ENCODE data around the gene LIPG. TPM values are rescaled to one million over a fixed set of nuclear protein-coding genes. Genes with fewer than 3 reads are reported as not detected.

The LIPG gene
- total RNA-seq, 1 donor from 2014 or later, result 1.5 TPM

DNA sequence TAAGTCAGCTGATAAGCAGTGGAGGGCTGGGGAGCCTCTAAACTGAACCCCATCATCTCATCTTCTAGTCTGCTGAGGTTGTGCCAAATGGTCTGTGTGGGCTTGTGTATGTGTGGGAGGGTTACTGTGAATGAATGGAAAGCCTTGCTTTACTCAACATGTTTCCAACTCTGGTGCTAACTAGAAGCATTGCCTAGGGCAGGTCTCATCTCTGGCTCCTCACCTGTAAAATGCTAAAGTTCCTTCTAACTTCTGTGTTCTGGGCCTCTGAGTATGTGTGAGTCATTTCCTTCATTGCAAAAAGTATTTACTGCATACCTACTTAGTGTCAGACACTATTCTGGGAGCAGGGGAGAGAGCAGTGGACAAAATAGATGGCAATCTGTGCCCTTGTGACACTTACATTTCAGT is 1.3 kb downstream of the LIPG start:
- Mint-ChIP-seq H3K27me3 (ENCODE audit: low read depth) (peaks cover 46% of the 10 kb centered on the region), H3K36me3 (ENCODE audit: low read depth) (no peaks in the 10 kb centered on the region), H3K4me3 (ENCODE audit: unreplicated experiment) (peak overlapping the region; percentile 2), H3K4me1 (ENCODE audit: low read depth) (peaks cover 31% of the 10 kb centered on the region), H3K27ac (ENCODE audit: unreplicated experiment) (peak overlapping the region; percentile 46), H3K9me3 (ENCODE audit: low read depth) (no peaks in the 10 kb centered on the region)
- TF ChIP-seq, protein P1, sequence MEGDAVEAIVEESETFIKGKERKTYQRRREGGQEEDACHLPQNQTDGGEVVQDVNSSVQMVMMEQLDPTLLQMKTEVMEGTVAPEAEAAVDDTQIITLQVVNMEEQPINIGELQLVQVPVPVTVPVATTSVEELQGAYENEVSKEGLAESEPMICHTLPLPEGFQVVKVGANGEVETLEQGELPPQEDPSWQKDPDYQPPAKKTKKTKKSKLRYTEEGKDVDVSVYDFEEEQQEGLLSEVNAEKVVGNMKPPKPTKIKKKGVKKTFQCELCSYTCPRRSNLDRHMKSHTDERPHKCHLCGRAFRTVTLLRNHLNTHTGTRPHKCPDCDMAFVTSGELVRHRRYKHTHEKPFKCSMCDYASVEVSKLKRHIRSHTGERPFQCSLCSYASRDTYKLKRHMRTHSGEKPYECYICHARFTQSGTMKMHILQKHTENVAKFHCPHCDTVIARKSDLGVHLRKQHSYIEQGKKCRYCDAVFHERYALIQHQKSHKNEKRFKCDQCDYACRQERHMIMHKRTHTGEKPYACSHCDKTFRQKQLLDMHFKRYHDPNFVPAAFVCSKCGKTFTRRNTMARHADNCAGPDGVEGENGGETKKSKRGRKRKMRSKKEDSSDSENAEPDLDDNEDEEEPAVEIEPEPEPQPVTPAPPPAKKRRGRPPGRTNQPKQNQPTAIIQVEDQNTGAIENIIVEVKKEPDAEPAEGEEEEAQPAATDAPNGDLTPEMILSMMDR (IDR thresholded peaks at IDR 0.05), result no peak
- no peak for DNase-seq (ENCODE audit: low spot score)

DNA sequence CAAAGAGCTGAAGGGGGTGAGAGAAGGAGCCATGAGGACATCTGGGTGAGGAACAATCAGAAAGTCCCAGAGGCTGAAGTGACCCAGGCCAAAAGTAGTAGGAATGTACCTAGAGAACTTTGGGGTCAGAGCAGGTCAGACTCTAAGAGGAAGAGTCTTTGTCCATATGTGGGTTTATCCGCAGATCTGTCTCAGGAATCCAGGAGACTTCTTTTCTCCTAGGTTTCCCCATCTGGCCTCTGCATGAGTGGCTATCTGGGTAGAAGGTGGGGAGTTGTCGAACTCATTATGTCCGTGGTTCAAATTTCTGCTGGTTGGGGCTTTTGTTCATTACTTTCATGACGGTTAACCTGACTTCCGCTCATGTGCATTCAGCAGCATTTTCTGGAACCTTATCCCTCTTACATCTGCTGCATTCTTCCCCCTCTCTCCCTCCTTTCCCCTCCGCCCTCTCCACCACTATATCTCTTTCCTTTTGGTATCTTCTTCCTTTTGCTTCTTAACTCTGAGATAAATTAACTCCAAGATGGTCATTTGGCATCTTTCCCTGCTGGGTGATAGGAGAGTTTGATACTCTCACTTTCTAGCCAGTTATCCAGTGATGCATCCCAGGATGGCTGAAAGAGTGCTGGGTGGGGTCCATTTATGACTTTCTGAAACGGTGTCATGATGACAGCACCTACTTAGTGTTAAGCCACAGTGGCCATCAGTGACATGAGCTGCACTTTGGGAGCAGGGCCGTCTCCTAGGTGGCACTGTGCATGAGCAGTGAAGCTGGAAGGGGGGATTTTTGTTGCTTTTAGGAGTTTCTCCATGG is 2.1 kb downstream of the LIPG start:
- H3K4me1 Mint-ChIP-seq (ENCODE audit: low read depth), result peaks cover 31% of the 10 kb centered on the region
- H3K4me3 Mint-ChIP-seq (ENCODE audit: unreplicated experiment), result no peak overlapping the region
- peaks cover 46% of the 10 kb centered on the region for H3K27me3 Mint-ChIP-seq (ENCODE audit: low read depth)

DNA sequence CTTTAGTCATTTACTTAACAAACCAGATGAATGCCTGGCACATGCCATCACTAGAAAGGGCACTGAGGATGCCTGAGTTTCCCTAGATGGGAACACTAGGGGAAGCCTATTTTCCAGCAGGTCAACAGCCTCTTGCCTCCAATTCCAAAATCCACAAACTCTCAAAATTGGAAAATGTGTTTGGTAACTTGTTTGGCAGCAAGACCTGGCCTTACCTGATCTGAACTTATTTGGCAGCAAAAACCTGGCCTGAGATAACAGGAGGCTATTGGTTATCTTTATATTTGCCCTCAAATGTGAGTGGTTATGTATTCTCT is 2.6 kb downstream of the LIPG start:
- Mint-ChIP-seq H3K27ac (ENCODE audit: unreplicated experiment) (no peak overlapping the region), H3K4me3 (ENCODE audit: unreplicated experiment) (no peak overlapping the region), H3K4me1 (ENCODE audit: low read depth) (peaks cover 31% of the 10 kb centered on the region), H3K36me3 (ENCODE audit: low read depth) (no peaks in the 10 kb centered on the region), H3K9me3 (ENCODE audit: low read depth) (no peaks in the 10 kb centered on the region), H3K27me3 (ENCODE audit: low read depth) (peaks cover 46% of the 10 kb centered on the region)
- TF ChIP-seq, protein P1 (IDR thresholded peaks at IDR 0.05), result no peak
- DNase-seq (ENCODE audit: low spot score), result no peak

More for the DNA sequence above, 2.1 kb downstream of the LIPG start:
- H3K9me3 Mint-ChIP-seq (ENCODE audit: low read depth), result no peaks in the 10 kb centered on the region
- no peak for DNase-seq (ENCODE audit: low spot score)
- no peaks in the 10 kb centered on the region for H3K36me3 Mint-ChIP-seq (ENCODE audit: low read depth)
- H3K27ac Mint-ChIP-seq (ENCODE audit: unreplicated experiment), result no peak overlapping the region
- TF ChIP-seq, protein P1 (IDR thresholded peaks at IDR 0.05), result no peak

DNA sequence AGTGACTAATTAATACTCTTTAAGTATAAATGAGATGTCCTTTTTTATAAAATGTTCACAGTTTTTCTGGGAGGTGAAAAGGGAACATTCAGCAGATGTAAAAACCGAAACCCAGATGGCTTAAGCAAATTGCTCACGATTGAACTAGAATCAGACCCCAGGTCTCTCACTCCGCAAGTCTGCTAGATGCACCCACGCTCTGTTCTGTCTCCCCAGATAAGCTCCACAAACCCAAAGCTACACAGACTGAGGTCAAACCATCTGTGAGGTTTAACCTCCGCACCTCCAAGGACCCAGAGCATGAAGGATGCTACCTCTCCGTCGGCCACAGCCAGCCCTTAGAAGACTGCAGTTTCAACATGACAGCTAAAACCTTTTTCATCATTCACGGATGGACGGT is 3.2 kb downstream of the LIPG start:
- H3K27me3 Mint-ChIP-seq (ENCODE audit: low read depth), result peaks cover 44% of the 10 kb centered on the region
- no peak overlapping the region for H3K27ac Mint-ChIP-seq (ENCODE audit: unreplicated experiment)
- H3K4me1 Mint-ChIP-seq (ENCODE audit: low read depth), result peaks cover 31% of the 10 kb centered on the region
- no peaks in the 10 kb centered on the region for H3K36me3 Mint-ChIP-seq (ENCODE audit: low read depth)
- H3K4me3 Mint-ChIP-seq (ENCODE audit: unreplicated experiment), result no peak overlapping the region
- TF ChIP-seq, protein P1 (IDR thresholded peaks at IDR 0.05), result no peak
- no peaks in the 10 kb centered on the region for H3K9me3 Mint-ChIP-seq (ENCODE audit: low read depth)
- DNase-seq (ENCODE audit: low spot score), result no peak

DNA sequence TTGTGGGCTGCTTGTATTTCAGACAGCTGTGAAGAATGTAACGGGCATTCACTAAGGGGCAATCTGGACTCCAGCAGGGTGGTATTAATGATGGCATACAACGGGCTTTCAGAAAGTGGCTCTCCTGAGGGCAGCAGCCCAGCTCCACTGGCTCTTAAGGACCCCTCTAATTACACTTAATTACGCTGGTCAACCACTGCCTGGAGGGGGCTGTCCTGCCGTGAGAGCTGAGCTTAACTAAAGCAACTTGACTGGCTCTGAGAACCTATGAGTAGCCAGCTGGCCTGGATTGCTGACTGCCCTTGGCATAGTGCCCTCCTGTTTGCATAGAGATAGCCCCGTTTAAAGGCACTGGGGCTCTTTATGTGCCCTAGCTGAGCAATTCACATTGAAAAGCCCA is 3.8 kb downstream of the LIPG start:
- H3K4me1 Mint-ChIP-seq (ENCODE audit: low read depth), result peaks cover 27% of the 10 kb centered on the region
- TF ChIP-seq, protein P1 (IDR thresholded peaks at IDR 0.05), result no peak
- no peaks in the 10 kb centered on the region for H3K36me3 Mint-ChIP-seq (ENCODE audit: low read depth)
- peaks cover 40% of the 10 kb centered on the region for H3K27me3 Mint-ChIP-seq (ENCODE audit: low read depth)
- no peaks in the 10 kb centered on the region for H3K9me3 Mint-ChIP-seq (ENCODE audit: low read depth)
- DNase-seq (ENCODE audit: low spot score), result no peak
- H3K4me3 Mint-ChIP-seq (ENCODE audit: unreplicated experiment), result no peak overlapping the region
- H3K27ac Mint-ChIP-seq (ENCODE audit: unreplicated experiment), result no peak overlapping the region
